Hepatocyte (in vitro differentiated cells): ENCODE data around the gene TMEM117. TPM values are rescaled to one million over a fixed set of nuclear protein-coding genes. Genes with fewer than 3 reads are reported as not detected.
"Not testable (repeated sequence)": the region's sequence is repeated elsewhere in the genome, so short reads cannot be mapped to it uniquely, and the experiment has no call there.

ENCODE experiments used
- DNase-seq: peaks from one replicate; pipeline ENCODE4 v3.0.0-alpha.2; 2016; ENCODE audit warnings: low spot score
- H2AFZ ChIP-seq: fragments of 200-600 bp; sonication (generic); 2 replicates; pipeline ENCODE4 v1.6.0; 2016; ENCODE audit warnings: antibody characterized with exemption, mild to moderate bottlenecking
- H3K27ac ChIP-seq: fragments of 200-600 bp; sonication (generic); 2 replicates; pipeline ENCODE4 v1.5.1; 2016; ENCODE audit warnings: mild to moderate bottlenecking
- H3K27me3 ChIP-seq: fragments of 200-600 bp; sonication (generic); 2 replicates; pipeline ENCODE4 v1.6.1; 2016
- H3K36me3 ChIP-seq: fragments of 200-600 bp; sonication (generic); replicated peaks from 2 replicates; pipeline ENCODE4 v1.5.1; 2016; ENCODE audit warnings: low read depth; ENCODE audit not compliant: insufficient read depth
- H3K4me1 ChIP-seq: fragments of 200-600 bp; sonication (generic); 2 replicates; pipeline ENCODE4 v1.5.1; 2016; ENCODE audit warnings: mild to moderate bottlenecking, moderate library complexity; ENCODE audit not compliant: insufficient read depth
- H3K4me2 ChIP-seq: fragments of 200-600 bp; sonication (generic); 2 replicates; pipeline ENCODE4 v1.6.0; 2016
- H3K4me3 ChIP-seq: fragments of 200-600 bp; sonication (generic); 2 replicates; pipeline ENCODE4 v1.5.1; 2016; ENCODE audit warnings: mild to moderate bottlenecking
- H3K79me2 ChIP-seq: fragments of 200-600 bp; sonication (generic); 2 replicates; pipeline ENCODE4 v1.6.0; 2017; ENCODE audit warnings: mild to moderate bottlenecking
- H3K9me2 ChIP-seq: fragments of 200-600 bp; sonication (generic); replicated peaks from 2 replicates; pipeline ENCODE4 v1.6.0; 2017; ENCODE audit warnings: mild to moderate bottlenecking; ENCODE audit not compliant: insufficient read depth
- H3K9me3 ChIP-seq: fragments of 200-600 bp; sonication (generic); 2 replicates; pipeline ENCODE4 v1.5.1; 2016; ENCODE audit warnings: low read depth, mild to moderate bottlenecking
- H4K20me1 ChIP-seq: fragments of 200-600 bp; sonication (generic); 2 replicates; pipeline ENCODE4 v1.6.0; 2016; ENCODE audit warnings: mild to moderate bottlenecking; ENCODE audit not compliant: insufficient read depth, poor library complexity, severe bottlenecking
- EZH2 ChIP-seq: fragments of 200-600 bp; sonication (generic); IDR thresholded peaks from 2 replicates; pipeline ENCODE4 v1.6.1; 2016; ENCODE audit warnings: antibody characterized with exemption, mild to moderate bottlenecking, borderline replicate concordance
- EZH2phosphoT487 ChIP-seq: fragments of 200-600 bp; sonication (generic); IDR thresholded peaks from one replicate; pipeline ENCODE4 v1.6.1; 2018; ENCODE audit warnings: antibody characterized with exemption, mild to moderate bottlenecking, low read depth, moderate library complexity; ENCODE audit not compliant: unreplicated experiment, severe bottlenecking
- WGBS: methylation state at CpG from one replicate; pipeline ENCODE4 v1.1.6; 2016; ENCODE audit warnings: low lambda C conversion rate; ENCODE audit errors: missing lambda C conversion rate; 5-methylcytosine and 5-hydroxymethylcytosine counted together
- polyA plus RNA-seq: library from polyadenylated mRNA; unstranded; fragments of >200 nt; fragmentation: Nextera tagmentation; extraction: Ambion mirVana; gene quantifications from 2 replicates; pipeline ENCODE4 v1.2.1, GENCODE V29; 2016
- total RNA-seq: library from RNA; depleted of rRNA; stranded (reverse); fragments of >200 nt; gene quantifications from 2 replicates; pipeline ENCODE4 v1.2.3, GENCODE V29; 2014
- TF ChIP-seq, protein P1 (sequence below): fragments of 200-600 bp; sonication (generic); IDR thresholded peaks from 2 replicates; pipeline ENCODE4 v1.5.1; 2016; ENCODE audit warnings: antibody characterized with exemption, mild to moderate bottlenecking; ENCODE audit not compliant: poor library complexity

Gene TMEM117
- total and polyA plus RNA-seq, 2 experiments from 2014 or later = 12.4 to 47.1 TPM

DNA sequence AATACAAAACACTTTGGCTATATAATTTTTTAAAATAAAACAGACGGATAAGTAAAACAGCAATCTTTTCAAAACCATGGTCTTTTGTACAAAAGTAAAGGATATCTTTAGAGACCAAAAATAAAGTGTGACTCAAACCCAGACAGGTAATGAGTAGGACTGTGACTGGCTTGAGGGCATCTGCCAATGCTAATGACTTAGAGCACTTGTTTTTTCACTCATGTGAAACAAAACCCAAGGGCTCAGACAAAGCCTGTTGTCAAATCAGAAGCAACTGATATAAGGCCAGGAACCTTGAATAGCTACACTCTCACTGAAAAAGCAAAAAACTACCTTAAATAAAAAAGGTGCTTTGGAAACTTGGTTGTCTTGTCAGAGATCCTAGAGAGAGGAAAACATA lies 357.4 kb downstream of the TMEM117 start:
- Histone ChIP-seq H3K4me1 (no peaks in the 10 kb centered on the region), H3K27ac (no peak overlapping the region), H3K9me2 (no peaks in the 10 kb centered on the region), H2AFZ (no peak overlapping the region), H3K27me3 (no peaks in the 10 kb centered on the region), H3K36me3 (no peaks in the 10 kb centered on the region), H3K4me2 (no peak overlapping the region), H3K4me3 (no peak overlapping the region), H3K79me2 (no peaks in the 10 kb centered on the region), H4K20me1 (no peaks in the 10 kb centered on the region), H3K9me3 (no peaks in the 10 kb centered on the region)
- WGBS = 100% methylated on average over 1 of the region's 1 CpG
- no peak for DNase-seq
- no peak for TF ChIP-seq EZH2phosphoT487
- no peak for TF ChIP-seq EZH2
- TF ChIP-seq, protein P1, sequence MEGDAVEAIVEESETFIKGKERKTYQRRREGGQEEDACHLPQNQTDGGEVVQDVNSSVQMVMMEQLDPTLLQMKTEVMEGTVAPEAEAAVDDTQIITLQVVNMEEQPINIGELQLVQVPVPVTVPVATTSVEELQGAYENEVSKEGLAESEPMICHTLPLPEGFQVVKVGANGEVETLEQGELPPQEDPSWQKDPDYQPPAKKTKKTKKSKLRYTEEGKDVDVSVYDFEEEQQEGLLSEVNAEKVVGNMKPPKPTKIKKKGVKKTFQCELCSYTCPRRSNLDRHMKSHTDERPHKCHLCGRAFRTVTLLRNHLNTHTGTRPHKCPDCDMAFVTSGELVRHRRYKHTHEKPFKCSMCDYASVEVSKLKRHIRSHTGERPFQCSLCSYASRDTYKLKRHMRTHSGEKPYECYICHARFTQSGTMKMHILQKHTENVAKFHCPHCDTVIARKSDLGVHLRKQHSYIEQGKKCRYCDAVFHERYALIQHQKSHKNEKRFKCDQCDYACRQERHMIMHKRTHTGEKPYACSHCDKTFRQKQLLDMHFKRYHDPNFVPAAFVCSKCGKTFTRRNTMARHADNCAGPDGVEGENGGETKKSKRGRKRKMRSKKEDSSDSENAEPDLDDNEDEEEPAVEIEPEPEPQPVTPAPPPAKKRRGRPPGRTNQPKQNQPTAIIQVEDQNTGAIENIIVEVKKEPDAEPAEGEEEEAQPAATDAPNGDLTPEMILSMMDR = no peak

DNA sequence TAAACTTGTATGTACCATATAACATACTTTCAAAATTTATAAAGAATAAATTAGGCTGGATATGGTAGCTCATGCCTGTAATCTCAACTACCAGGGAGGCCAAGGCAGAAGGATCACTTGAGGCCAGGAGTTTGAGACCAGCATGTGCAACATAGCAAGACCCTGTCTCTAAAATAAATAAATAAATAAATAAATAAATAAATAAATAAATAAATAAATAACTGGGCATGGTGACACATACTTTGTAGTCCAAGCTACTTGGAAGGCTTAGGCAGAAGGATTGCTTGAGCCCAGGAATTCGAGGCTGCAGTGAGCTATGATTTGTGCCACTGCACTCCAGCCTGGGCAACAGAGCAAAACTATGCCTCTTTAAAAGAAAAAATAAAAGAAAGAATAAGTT lies 359.8 kb downstream of the TMEM117 start:
- not testable (repeated sequence) for H3K4me2 ChIP-seq, H3K36me3 ChIP-seq, DNase-seq, H3K27ac ChIP-seq, H4K20me1 ChIP-seq, H3K9me2 ChIP-seq, H2AFZ ChIP-seq, H3K4me3 ChIP-seq, H3K4me1 ChIP-seq, H3K27me3 ChIP-seq, H3K9me3 ChIP-seq, H3K79me2 ChIP-seq
- WGBS = 89% methylated on average over 1 of the region's 1 CpG

DNA sequence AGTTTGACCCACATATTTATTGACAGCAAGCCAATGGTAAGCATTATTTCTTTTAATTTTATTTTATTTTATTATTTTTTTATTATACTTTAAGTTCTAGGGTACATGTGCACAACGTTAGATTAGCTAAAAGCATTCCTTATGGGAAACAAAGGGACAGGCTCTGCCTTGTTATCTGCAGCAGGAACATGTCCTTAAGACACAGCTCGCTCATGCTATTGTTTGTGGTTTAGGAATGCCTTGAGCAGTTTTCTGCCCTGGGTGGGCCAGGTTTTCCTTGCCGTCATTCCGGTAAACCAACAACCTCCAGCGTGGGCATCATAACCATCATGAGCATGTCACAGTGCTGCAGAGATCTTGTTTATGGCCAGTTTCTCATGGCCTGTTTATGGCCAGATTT lies 370.2 kb downstream of the TMEM117 start:
- H3K4me2 ChIP-seq = no peak overlapping the region
- no peaks in the 10 kb centered on the region for H4K20me1 ChIP-seq
- no peaks in the 10 kb centered on the region for H3K36me3 ChIP-seq
- H3K27me3 ChIP-seq = no peaks in the 10 kb centered on the region
- H3K79me2 ChIP-seq = no peaks in the 10 kb centered on the region
- H3K4me1 ChIP-seq = no peaks in the 10 kb centered on the region
- TF ChIP-seq, protein P1 = no peak
- TF ChIP-seq EZH2phosphoT487 (no peak), EZH2 (no peak)
- DNase-seq = no peak
- H3K9me3 ChIP-seq = peaks cover 7% of the 10 kb centered on the region
- H2AFZ ChIP-seq = no peak overlapping the region
- H3K27ac ChIP-seq = no peak overlapping the region
- no peak overlapping the region for H3K4me3 ChIP-seq
- WGBS = 96% methylated on average over 5 of the region's 5 CpGs
- H3K9me2 ChIP-seq = no peaks in the 10 kb centered on the region

DNA sequence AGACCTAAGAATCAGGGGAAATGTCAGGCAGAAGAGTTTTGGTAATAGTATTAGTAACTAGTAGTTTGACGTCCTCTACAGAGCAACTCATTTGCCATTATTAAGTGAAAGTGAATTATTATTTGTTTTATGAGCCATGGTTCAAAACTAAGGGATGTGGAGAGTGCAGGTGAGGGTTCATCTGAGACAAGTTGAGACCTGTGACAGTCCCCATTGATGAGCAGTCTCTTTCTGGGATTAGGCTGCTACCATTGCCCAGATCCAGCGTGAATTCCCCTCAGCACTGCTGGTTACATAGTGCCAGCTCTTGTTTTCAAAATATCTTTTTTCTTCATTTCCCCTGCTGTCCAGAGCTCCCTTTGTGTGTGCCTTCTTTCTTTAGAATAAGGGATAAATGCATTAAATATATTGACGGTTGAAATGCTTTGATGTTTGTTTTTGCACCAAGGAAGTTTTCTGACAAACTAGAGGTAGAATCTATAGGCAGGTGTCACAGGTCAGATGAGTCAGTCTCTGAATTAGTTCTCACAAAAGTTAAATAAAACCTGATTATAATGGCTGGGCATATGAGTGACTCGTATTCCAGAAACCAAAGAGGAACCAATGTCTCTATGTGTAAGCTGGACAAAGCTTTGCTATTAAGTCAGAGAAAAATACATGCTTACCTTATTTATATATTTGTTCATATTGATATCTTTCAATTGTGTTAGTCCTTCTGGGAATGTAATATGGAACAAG lies 381.4 kb downstream of the TMEM117 start:
- H3K4me3 ChIP-seq = no peak overlapping the region
- no peak overlapping the region for H2AFZ ChIP-seq
- no peak overlapping the region for H3K27ac ChIP-seq
- TF ChIP-seq EZH2phosphoT487 = no peak
- TF ChIP-seq EZH2 = no peak
- TF ChIP-seq, protein P1 = no peak
- no peaks in the 10 kb centered on the region for H3K9me2 ChIP-seq
- no peaks in the 10 kb centered on the region for H3K4me1 ChIP-seq
- H3K27me3 ChIP-seq = no peaks in the 10 kb centered on the region
- no peak for DNase-seq
- no peaks in the 10 kb centered on the region for H3K79me2 ChIP-seq
- 89% methylated on average over 4 of the region's 4 CpGs for WGBS
- H3K4me2 ChIP-seq = no peak overlapping the region
- no peaks in the 10 kb centered on the region for H3K36me3 ChIP-seq
- no peaks in the 10 kb centered on the region for H4K20me1 ChIP-seq
- no peaks in the 10 kb centered on the region for H3K9me3 ChIP-seq
